ENCODE results near the gene PAPSS2. TPM values are rescaled to one million over a fixed set of nuclear protein-coding genes. Genes with fewer than 3 reads are reported as not detected.

The PAPSS2 gene
- total RNA-seq, 1 experiment from 2014 or later = 24.5 TPM

GRCh38 chr10:87750001-87750671, 90.5 kb downstream of the PAPSS2 start:
- no peak overlapping the region for H2BK5ac ChIP-seq (ENCODE audit: insufficient read length, low read length)
- H3K79me1 ChIP-seq (ENCODE audit: insufficient read depth, low read depth, low read length, poor library complexity, severe bottlenecking) = no peaks in the 10 kb centered on the region
- no peaks in the 10 kb centered on the region for H3K23me2 ChIP-seq (ENCODE audit: insufficient read length, low read depth, low read length, poor library complexity, severe bottlenecking)
- H3T11ph ChIP-seq (ENCODE audit: low read length) = no peak overlapping the region
- H3K9ac ChIP-seq (ENCODE audit: extremely low read depth, insufficient read length, low read length) = no peak overlapping the region
- no peak for TF ChIP-seq CTCF (conservative IDR thresholded peaks at IDR 0.05)
- H3K4me1 ChIP-seq (ENCODE audit: insufficient read depth, low read length) = no peaks in the 10 kb centered on the region
- no peak overlapping the region for H2BK120ac ChIP-seq (ENCODE audit: low read depth, low read length, poor library complexity, severe bottlenecking)
- H3K18ac ChIP-seq (ENCODE audit: insufficient read length, low read depth, low read length) = no peak overlapping the region
- H3K4me1 Mint-ChIP-seq = peaks cover 27 to 32% of the 10 kb centered on the region in 2 experiments
- no peaks in the 10 kb centered on the region for H4K20me1 ChIP-seq (ENCODE audit: control insufficient read depth, insufficient read depth, insufficient read length)
- no peak overlapping the region for H4K5ac ChIP-seq (ENCODE audit: insufficient read length, low read depth, low read length)
- no peaks in the 10 kb centered on the region for H3K27me3 Mint-ChIP-seq (ENCODE audit: low read depth)
- WGBS (ENCODE audit: extremely low coverage, insufficient read length, low lambda C conversion rate) = no CpG with 5 or more reads among the region's 5 CpGs
- no peak overlapping the region for H3K23ac ChIP-seq (ENCODE audit: insufficient read length, low read depth, low read length)
- H3K4me2 ChIP-seq (ENCODE audit: insufficient read depth, insufficient read length, low read length) = no peak overlapping the region
- H3K4me3 Mint-ChIP-seq = no peak overlapping the region
- H3K56ac ChIP-seq (ENCODE audit: insufficient read length, low read depth, low read length) = no peak overlapping the region
- no peak overlapping the region; the same call in 1 of the 2 replicates for H3K14ac ChIP-seq (ENCODE audit: insufficient read depth, low read length)
- H2BK12ac ChIP-seq (ENCODE audit: insufficient read length, low read depth, low read length) = no peak overlapping the region
- peak overlapping the region in 2 of 3 experiments; percentile 1 to 92; a peak in 3 of 7 replicates for H3K27ac Mint-ChIP-seq
- no peak overlapping the region for H2BK20ac ChIP-seq (ENCODE audit: low read depth, low read length, poor library complexity, severe bottlenecking)
- H3K79me2 ChIP-seq (ENCODE audit: insufficient read depth, low read length) = no peaks in the 10 kb centered on the region
- H3K36me3 Mint-ChIP-seq (ENCODE audit: insufficient read depth in 1 of 3, low read depth in 3 of 3) = peaks cover 3 to 21% (median 15%) of the 10 kb centered on the region in 3 experiments
- no peak overlapping the region for H3K4ac ChIP-seq (ENCODE audit: low read depth, low read length)
- no peaks in the 10 kb centered on the region for H3K9me3 Mint-ChIP-seq
- no peak overlapping the region for H4K8ac ChIP-seq (replicated peaks; ENCODE audit: insufficient read length, low read depth, low read length)
- no peak for DNase-seq
- no peak overlapping the region for H2AFZ ChIP-seq (ENCODE audit: low read length)
- H3K9me3 ChIP-seq (ENCODE audit: control insufficient read depth, low read depth, low read length) = no peaks in the 10 kb centered on the region
- no peak overlapping the region for H2BK15ac ChIP-seq (ENCODE audit: low read depth, low read length)
- no peak overlapping the region for H2AK5ac ChIP-seq (ENCODE audit: insufficient read length, low read length)
- no peaks in the 10 kb centered on the region for H3K27me3 ChIP-seq (ENCODE audit: insufficient read depth, low read length)
- H3K27ac ChIP-seq (ENCODE audit: insufficient read length, low read depth, low read length) = no peak overlapping the region
- H4K91ac ChIP-seq (ENCODE audit: insufficient read length, low read depth, low read length) = no peak overlapping the region

Measured in H9 (cell line).